ENCODE data around the gene TFB1M. TPM values are rescaled to one million over a fixed set of nuclear protein-coding genes. Genes with fewer than 3 reads are reported as not detected.

The TFB1M gene
- total and polyA plus RNA-seq, 2 donors (not counting 1 experiment from before 2014, with no cell fraction given) = 16.3 to 28.9 TPM

- TF ChIP-seq, protein P1, sequence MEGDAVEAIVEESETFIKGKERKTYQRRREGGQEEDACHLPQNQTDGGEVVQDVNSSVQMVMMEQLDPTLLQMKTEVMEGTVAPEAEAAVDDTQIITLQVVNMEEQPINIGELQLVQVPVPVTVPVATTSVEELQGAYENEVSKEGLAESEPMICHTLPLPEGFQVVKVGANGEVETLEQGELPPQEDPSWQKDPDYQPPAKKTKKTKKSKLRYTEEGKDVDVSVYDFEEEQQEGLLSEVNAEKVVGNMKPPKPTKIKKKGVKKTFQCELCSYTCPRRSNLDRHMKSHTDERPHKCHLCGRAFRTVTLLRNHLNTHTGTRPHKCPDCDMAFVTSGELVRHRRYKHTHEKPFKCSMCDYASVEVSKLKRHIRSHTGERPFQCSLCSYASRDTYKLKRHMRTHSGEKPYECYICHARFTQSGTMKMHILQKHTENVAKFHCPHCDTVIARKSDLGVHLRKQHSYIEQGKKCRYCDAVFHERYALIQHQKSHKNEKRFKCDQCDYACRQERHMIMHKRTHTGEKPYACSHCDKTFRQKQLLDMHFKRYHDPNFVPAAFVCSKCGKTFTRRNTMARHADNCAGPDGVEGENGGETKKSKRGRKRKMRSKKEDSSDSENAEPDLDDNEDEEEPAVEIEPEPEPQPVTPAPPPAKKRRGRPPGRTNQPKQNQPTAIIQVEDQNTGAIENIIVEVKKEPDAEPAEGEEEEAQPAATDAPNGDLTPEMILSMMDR (conservative IDR thresholded peaks at IDR 0.05 in 1 of 2, IDR thresholded peaks at IDR 0.05 in 1 of 2; ENCODE audit: low read depth in 1 of 2, low read length in 2 of 2) = peak; percentile 84 to 92
- TF ChIP-seq EZH2 (IDR thresholded peaks at IDR 0.05; ENCODE audit: low read length, missing control alignments) = no peak
- Histone ChIP-seq H2AFZ (ENCODE audit: low read length) (no peak overlapping the region), H3K9me3 (ENCODE audit: control insufficient read depth, insufficient read depth, low read depth, low read length) (no peaks in the 10 kb centered on the region), H3K27ac (ENCODE audit: insufficient read depth, low read length) (peak overlapping the region; percentile 70), H3K36me3 (ENCODE audit: control insufficient read depth, insufficient read depth, low read length) (peaks cover 4% of the 10 kb centered on the region), H4K20me1 (ENCODE audit: control insufficient read depth, extremely low read depth, insufficient read depth, low read length) (no peaks in the 10 kb centered on the region), H3K9ac (ENCODE audit: insufficient read depth, low read length) (peak overlapping the region; percentile 13), H3K79me2 (ENCODE audit: control insufficient read depth, insufficient read depth, low read length) (no peaks in the 10 kb centered on the region), H3K4me1 (ENCODE audit: control insufficient read depth, extremely low read depth, insufficient read depth, low read length) (peaks cover 8% of the 10 kb centered on the region), H3K27me3 (ENCODE audit: control insufficient read depth, insufficient read depth, low read length) (no peaks in the 10 kb centered on the region), H3K4me2 (ENCODE audit: extremely low read depth, insufficient read depth, low read length) (no peak overlapping the region), H3K4me3 (replicated peaks in 1 of 4; ENCODE audit: control extremely low read depth in 1 of 4, insufficient read depth in 1 of 4, low read depth in 3 of 4, low read length in 4 of 4) (no peak overlapping the region)
- DNase-seq (ENCODE audit: low read depth in 2 of 2) = peak; percentile 72 to 80
Measured at GRCh38 chr6:155248008-155249001, 66.0 kb downstream of the TFB1M start.

- Histone ChIP-seq H3K79me2 (ENCODE audit: control insufficient read depth, insufficient read depth, low read length) (no peaks in the 10 kb centered on the region), H2AFZ (ENCODE audit: low read length) (no peak overlapping the region), H3K27me3 (ENCODE audit: control insufficient read depth, insufficient read depth, low read length) (no peaks in the 10 kb centered on the region), H3K36me3 (ENCODE audit: control insufficient read depth, insufficient read depth, low read length) (peaks cover 4% of the 10 kb centered on the region), H3K27ac (ENCODE audit: insufficient read depth, low read length) (peak overlapping the region; percentile 70), H3K4me3 (replicated peaks in 1 of 4; ENCODE audit: control extremely low read depth in 1 of 4, insufficient read depth in 1 of 4, low read depth in 3 of 4, low read length in 4 of 4) (no peak overlapping the region), H3K9ac (ENCODE audit: insufficient read depth, low read length) (no peak overlapping the region), H3K4me1 (ENCODE audit: control insufficient read depth, extremely low read depth, insufficient read depth, low read length) (peaks cover 8% of the 10 kb centered on the region), H3K4me2 (ENCODE audit: extremely low read depth, insufficient read depth, low read length) (no peak overlapping the region), H4K20me1 (ENCODE audit: control insufficient read depth, extremely low read depth, insufficient read depth, low read length) (no peaks in the 10 kb centered on the region), H3K9me3 (ENCODE audit: control insufficient read depth, insufficient read depth, low read depth, low read length) (no peaks in the 10 kb centered on the region)
- DNase-seq (ENCODE audit: low read depth in 2 of 2) = peak; percentile 37 to 88
- TF ChIP-seq, protein P1 (conservative IDR thresholded peaks at IDR 0.05 in 1 of 2, IDR thresholded peaks at IDR 0.05 in 1 of 2; ENCODE audit: low read depth in 1 of 2, low read length in 2 of 2) = no peak
- TF ChIP-seq EZH2 (IDR thresholded peaks at IDR 0.05; ENCODE audit: low read length, missing control alignments) = no peak
Measured at GRCh38 chr6:155247618-155248007, 66.7 kb downstream of the TFB1M start.

GRCh38 chr6:155246825-155247224 is 67.5 kb downstream of the TFB1M start:
- H3K4me3 ChIP-seq (replicated peaks in 1 of 4; ENCODE audit: control extremely low read depth in 1 of 4, insufficient read depth in 1 of 4, low read depth in 3 of 4, low read length in 4 of 4) = no peak overlapping the region
- no peak overlapping the region for H2AFZ ChIP-seq (ENCODE audit: low read length)
- H3K27me3 ChIP-seq (ENCODE audit: control insufficient read depth, insufficient read depth, low read length) = no peaks in the 10 kb centered on the region
- peaks cover 8% of the 10 kb centered on the region for H3K4me1 ChIP-seq (ENCODE audit: control insufficient read depth, extremely low read depth, insufficient read depth, low read length)
- no peaks in the 10 kb centered on the region for H3K79me2 ChIP-seq (ENCODE audit: control insufficient read depth, insufficient read depth, low read length)
- H3K27ac ChIP-seq (ENCODE audit: insufficient read depth, low read length) = no peak overlapping the region
- no peak for DNase-seq (ENCODE audit: low read depth in 2 of 2)
- H4K20me1 ChIP-seq (ENCODE audit: control insufficient read depth, extremely low read depth, insufficient read depth, low read length) = no peaks in the 10 kb centered on the region
- TF ChIP-seq, protein P1 (conservative IDR thresholded peaks at IDR 0.05 in 1 of 2, IDR thresholded peaks at IDR 0.05 in 1 of 2; ENCODE audit: low read depth in 1 of 2, low read length in 2 of 2) = no peak
- no peak for TF ChIP-seq EZH2 (IDR thresholded peaks at IDR 0.05; ENCODE audit: low read length, missing control alignments)
- no peaks in the 10 kb centered on the region for H3K9me3 ChIP-seq (ENCODE audit: control insufficient read depth, insufficient read depth, low read depth, low read length)
- no peak overlapping the region for H3K9ac ChIP-seq (ENCODE audit: insufficient read depth, low read length)
- H3K36me3 ChIP-seq (ENCODE audit: control insufficient read depth, insufficient read depth, low read length) = peaks cover 4% of the 10 kb centered on the region
- no peak overlapping the region for H3K4me2 ChIP-seq (ENCODE audit: extremely low read depth, insufficient read depth, low read length)
